Kidney glomerular epithelial cell (primary cell): ENCODE data around the gene PPP1R1C.

Experiments
- DNase-seq: peaks from one replicate; lab custom pipeline; 2025; lab: John Stamatoyannopoulos, UW

PPP1R1C gene

GRCh38 chr2:182113334-182113733 lies 127.7 kb downstream of the PPP1R1C start:
- no peak for DNase-seq

- DNase-seq: no peak
These were observed 129.6 kb downstream of the PPP1R1C start for GRCh38 chr2:182115258-182115657.

- DNase-seq: no peak
These were observed 131.1 kb downstream of the PPP1R1C start for GRCh38 chr2:182116774-182117173.

GRCh38 chr2:182117196-182117595 lies 131.5 kb downstream of the PPP1R1C start:
- peak; percentile 59 for DNase-seq

GRCh38 chr2:182128821-182129707 lies 143.4 kb downstream of the PPP1R1C start:
- no peak for DNase-seq

GRCh38 chr2:182132605-182133004 lies 147.0 kb downstream of the PPP1R1C start:
- peak; percentile 26 for DNase-seq

GRCh38 chr2:182133195-182133891 lies 147.7 kb downstream of the PPP1R1C start:
- DNase-seq: peak; percentile 47

GRCh38 chr2:182134201-182134600 lies 148.5 kb downstream of the PPP1R1C start:
- DNase-seq: no peak

GRCh38 chr2:182142062-182142461 lies 156.4 kb downstream of the PPP1R1C start:
- DNase-seq: no peak

- peak; percentile 55 for DNase-seq
These were observed 158.6 kb downstream of the PPP1R1C start for GRCh38 chr2:182144041-182144775.

- DNase-seq: no peak
These were observed 159.1 kb downstream of the PPP1R1C start for GRCh38 chr2:182144776-182145165.

GRCh38 chr2:182148344-182148743 lies 162.7 kb downstream of the PPP1R1C start:
- DNase-seq: no peak

GRCh38 chr2:182163878-182164277 lies 178.2 kb downstream of the PPP1R1C start:
- DNase-seq: no peak

- no peak for DNase-seq
These were observed 179.0 kb downstream of the PPP1R1C start for GRCh38 chr2:182164686-182165085.

- no peak for DNase-seq
These were observed 179.5 kb downstream of the PPP1R1C start for GRCh38 chr2:182165202-182165601.

- no peak for DNase-seq
These were observed 180.8 kb downstream of the PPP1R1C start for GRCh38 chr2:182166406-182166805.

- DNase-seq: no peak
These were observed 181.2 kb downstream of the PPP1R1C start for GRCh38 chr2:182166841-182167240.
